ENCODE data around the gene SRGAP2C.
A peak's percentile ranks its signal among the peaks of the same experiment; 100 is the strongest.
"Not testable (repeated sequence)": the region's sequence is repeated elsewhere in the genome, so short reads cannot be mapped to it uniquely, and the experiment has no call there.

SRGAP2C gene

GRCh38 chr1:121392130-121392529 lies 207.4 kb downstream of the SRGAP2C start:
- not testable (repeated sequence) for ATAC-seq, H3K9me3 Mint-ChIP-seq, H3K4me3 Mint-ChIP-seq, H3K4me1 Mint-ChIP-seq, H3K36me3 Mint-ChIP-seq, H3K27ac Mint-ChIP-seq
- peaks cover 13% of the 10 kb centered on the region for H3K27me3 Mint-ChIP-seq

- not testable (repeated sequence) for H3K9me3 Mint-ChIP-seq, ATAC-seq
- Mint-ChIP-seq H3K4me1 (peaks cover 15% of the 10 kb centered on the region), H3K36me3 (peaks cover 15% of the 10 kb centered on the region), H3K27ac (peak overlapping the region; percentile 93), H3K27me3 (peaks cover 24% of the 10 kb centered on the region), H3K4me3 (peak overlapping the region; percentile 66)
Measured at GRCh38 chr1:121395718-121396201, 211.0 kb downstream of the SRGAP2C start.

GRCh38 chr1:121396335-121397081 lies 211.7 kb downstream of the SRGAP2C start:
- H3K4me3 Mint-ChIP-seq: peak overlapping the region; percentile 93
- H3K27me3 Mint-ChIP-seq: peaks cover 26% of the 10 kb centered on the region
- H3K9me3 Mint-ChIP-seq: peaks cover 15% of the 10 kb centered on the region
- peaks cover 20% of the 10 kb centered on the region for H3K4me1 Mint-ChIP-seq
- not testable (repeated sequence) for ATAC-seq
- peak overlapping the region; percentile 93 for H3K27ac Mint-ChIP-seq
- H3K36me3 Mint-ChIP-seq: peaks cover 22% of the 10 kb centered on the region

DNA sequence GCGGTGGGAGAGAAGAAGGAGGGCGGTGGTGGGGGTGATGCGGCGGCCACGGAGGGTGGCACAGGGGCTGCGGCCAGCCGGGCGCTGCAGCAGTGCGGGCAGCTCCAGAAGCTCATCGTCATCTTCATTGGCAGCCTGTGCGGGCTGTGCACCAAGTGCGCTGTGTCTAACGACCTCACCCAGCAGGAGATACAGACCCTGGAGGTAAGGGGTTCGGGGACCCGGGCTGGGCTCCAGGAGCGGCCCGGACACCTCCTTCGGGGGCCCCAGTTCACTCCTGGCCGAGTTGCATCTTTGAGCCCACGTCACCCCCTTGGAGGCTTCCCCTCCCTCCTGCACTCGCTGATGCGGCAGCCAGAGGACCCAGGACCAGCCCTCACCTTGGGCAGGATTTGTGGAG lies 212.3 kb downstream of the SRGAP2C start:
- Mint-ChIP-seq H3K4me1 (peaks cover 20% of the 10 kb centered on the region), H3K36me3 (peaks cover 20% of the 10 kb centered on the region), H3K4me3 (peak overlapping the region; percentile 93), H3K27ac (peak overlapping the region; percentile 93), H3K9me3 (peaks cover 15% of the 10 kb centered on the region), H3K27me3 (peaks cover 26% of the 10 kb centered on the region)
- not testable (repeated sequence) for ATAC-seq

DNA sequence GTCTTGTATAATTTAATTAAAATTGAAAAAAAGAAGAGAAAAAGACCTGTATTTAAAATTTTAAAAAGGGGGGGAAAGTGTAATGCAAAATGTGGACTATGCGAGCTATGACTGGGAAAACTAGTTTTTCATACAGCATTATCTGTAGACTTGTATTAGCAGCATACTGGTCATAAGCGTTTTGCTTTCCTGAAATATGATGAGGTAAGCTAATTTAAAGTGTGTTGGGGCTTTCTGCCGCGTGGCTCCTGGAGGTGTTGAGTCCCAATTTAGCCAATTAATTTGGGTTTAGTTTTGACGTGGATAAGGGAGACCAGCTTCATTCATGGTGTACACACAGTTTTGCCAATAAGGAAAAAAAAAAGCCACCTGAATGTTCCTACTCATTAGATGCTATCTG lies 214.4 kb downstream of the SRGAP2C start:
- H3K4me3 Mint-ChIP-seq, ATAC-seq, H3K27ac Mint-ChIP-seq: not testable (repeated sequence)
- peaks cover 15% of the 10 kb centered on the region for H3K9me3 Mint-ChIP-seq
- peaks cover 20% of the 10 kb centered on the region for H3K4me1 Mint-ChIP-seq
- peaks cover 26% of the 10 kb centered on the region for H3K27me3 Mint-ChIP-seq
- H3K36me3 Mint-ChIP-seq: peaks cover 17% of the 10 kb centered on the region

DNA sequence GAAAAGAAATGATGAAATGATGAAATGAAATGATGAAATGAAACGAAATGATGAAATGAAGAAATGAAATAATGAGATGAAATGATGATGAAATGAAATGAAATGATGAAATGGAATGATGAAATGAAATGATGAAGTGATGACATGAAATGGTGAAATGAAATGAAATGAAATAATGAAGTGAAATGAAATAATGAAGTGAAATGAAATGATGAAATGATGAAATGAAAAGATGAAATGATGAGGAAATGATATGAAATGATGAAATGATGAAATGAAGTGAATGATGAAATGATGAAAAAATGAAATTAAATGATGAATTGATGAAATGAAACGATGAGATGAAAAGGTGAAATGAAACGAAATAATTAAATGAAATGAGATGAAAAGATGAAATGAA lies 215.3 kb downstream of the SRGAP2C start:
- H3K27me3 Mint-ChIP-seq: peaks cover 26% of the 10 kb centered on the region
- peaks cover 17% of the 10 kb centered on the region for H3K36me3 Mint-ChIP-seq
- H3K4me3 Mint-ChIP-seq: peak overlapping the region; percentile 3
- H3K9me3 Mint-ChIP-seq: peaks cover 15% of the 10 kb centered on the region
- H3K4me1 Mint-ChIP-seq: peaks cover 20% of the 10 kb centered on the region
- H3K27ac Mint-ChIP-seq, ATAC-seq: not testable (repeated sequence)

DNA sequence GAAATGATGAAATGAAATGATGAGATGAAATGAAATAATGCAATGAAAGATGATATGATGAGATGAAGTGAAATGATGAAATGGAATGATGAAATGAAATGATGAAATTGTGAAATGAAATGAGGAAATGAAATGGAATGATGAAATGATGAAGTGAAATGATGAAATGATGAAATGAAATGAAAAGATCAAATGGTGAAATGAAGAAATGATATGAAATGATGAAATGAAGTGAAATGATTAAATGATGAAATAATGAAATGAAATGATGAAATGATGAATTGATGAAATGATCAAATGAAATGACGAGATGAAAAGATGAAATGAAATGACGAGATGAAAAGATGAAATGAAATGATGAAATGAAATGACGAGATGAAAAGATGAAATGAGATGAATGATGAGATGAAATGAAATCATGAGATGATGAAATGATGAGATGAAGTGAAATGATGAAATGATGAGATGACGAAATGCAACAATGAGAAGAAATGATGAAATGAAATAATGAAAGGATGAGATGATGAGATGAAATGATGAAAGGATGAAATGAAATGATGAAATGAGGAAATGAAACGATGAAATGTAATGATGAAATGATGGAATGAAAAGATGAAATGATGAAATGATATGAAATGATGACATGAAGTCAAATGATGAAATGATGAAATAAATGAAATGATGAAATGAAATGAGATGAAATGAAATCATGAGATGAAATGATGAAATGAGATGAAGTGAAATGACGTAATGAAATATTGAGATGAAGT lies 216.0 kb downstream of the SRGAP2C start:
- Mint-ChIP-seq H3K4me1 (peaks cover 20% of the 10 kb centered on the region), H3K36me3 (peaks cover 17% of the 10 kb centered on the region), H3K4me3 (peak overlapping the region; percentile 10), H3K9me3 (peaks cover 15% of the 10 kb centered on the region), H3K27me3 (peaks cover 26% of the 10 kb centered on the region), H3K27ac (peak overlapping the region; percentile 49)
- not testable (repeated sequence) for ATAC-seq

- Mint-ChIP-seq H3K9me3 (peaks cover 17% of the 10 kb centered on the region), H3K4me1 (peaks cover 19% of the 10 kb centered on the region), H3K27ac (peak overlapping the region; percentile 49), H3K4me3 (peak overlapping the region; percentile 10), H3K36me3 (peaks cover 17% of the 10 kb centered on the region), H3K27me3 (peaks cover 20% of the 10 kb centered on the region)
- not testable (repeated sequence) for ATAC-seq
Measured at GRCh38 chr1:121401375-121401955, 216.7 kb downstream of the SRGAP2C start.

DNA sequence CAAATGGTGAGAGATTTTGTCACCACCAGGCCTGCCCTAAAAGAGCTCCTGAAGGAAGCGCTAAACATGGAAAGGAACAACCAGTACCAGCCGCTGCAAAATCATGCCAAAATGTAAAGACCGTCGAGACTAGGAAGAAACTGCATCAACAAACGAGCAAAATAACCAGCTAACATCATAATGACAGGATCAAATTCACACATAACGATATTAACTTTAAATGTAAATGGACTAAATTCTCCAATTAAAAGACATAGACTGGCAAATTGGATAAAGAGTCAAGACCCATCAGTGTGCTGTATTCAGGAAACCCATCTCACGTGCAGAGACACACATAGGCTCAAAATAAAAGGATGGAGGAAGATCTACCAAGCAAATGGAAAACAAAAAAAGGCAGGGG lies 218.5 kb downstream of the SRGAP2C start:
- H3K4me1 Mint-ChIP-seq: peaks cover 16% of the 10 kb centered on the region
- peaks cover 17% of the 10 kb centered on the region for H3K9me3 Mint-ChIP-seq
- not testable (repeated sequence) for H3K4me3 Mint-ChIP-seq, ATAC-seq, H3K27ac Mint-ChIP-seq
- peaks cover 12% of the 10 kb centered on the region for H3K27me3 Mint-ChIP-seq
- H3K36me3 Mint-ChIP-seq: peaks cover 17% of the 10 kb centered on the region

DNA sequence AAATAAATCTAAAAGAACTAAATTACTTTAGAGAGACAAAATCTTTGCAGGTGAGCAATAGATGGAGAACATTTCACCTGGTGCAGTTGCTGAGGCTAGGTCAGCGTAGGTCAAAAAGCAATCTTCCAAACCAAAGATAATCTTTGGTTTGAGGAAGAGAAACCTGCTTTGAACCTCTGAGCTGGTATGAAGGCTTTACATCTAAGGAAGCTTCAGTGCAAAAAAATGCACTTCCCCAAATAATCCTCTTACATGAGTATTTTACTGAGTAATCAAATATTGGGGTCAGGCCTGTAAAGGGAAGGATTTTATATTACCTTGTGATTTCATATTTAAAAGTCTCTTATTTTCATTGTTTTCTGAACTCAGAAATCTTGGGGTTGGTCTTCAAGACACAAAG lies 223.6 kb downstream of the SRGAP2C start:
- Mint-ChIP-seq H3K36me3 (no peaks in the 10 kb centered on the region), H3K4me1 (peaks cover 6% of the 10 kb centered on the region), H3K9me3 (peaks cover 2% of the 10 kb centered on the region), H3K4me3 (no peak overlapping the region), H3K27ac (no peak overlapping the region), H3K27me3 (peaks cover 15% of the 10 kb centered on the region)
- peak; percentile 68 for ATAC-seq

DNA sequence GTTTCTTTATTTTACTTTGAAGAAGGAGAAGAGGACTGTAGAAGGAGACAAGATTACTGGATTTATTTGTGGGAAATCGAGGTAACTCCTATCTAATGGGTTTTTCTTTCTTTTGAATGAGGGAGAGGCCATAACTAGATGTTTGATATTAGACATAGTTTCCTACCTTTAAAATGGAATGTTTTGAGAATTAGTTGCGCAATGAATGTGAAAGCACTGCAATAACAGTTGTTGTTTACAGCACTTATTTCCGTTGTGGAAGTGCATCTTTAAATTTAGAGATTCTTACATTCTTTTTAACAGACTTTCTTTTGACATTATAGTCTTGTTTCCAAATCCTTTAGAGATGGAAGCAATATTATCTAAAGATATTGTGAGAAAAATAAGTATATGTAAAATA lies 229.0 kb downstream of the SRGAP2C start:
- Mint-ChIP-seq H3K9me3 (no peaks in the 10 kb centered on the region), H3K4me1 (peaks cover under 1% of the 10 kb centered on the region), H3K36me3 (no peaks in the 10 kb centered on the region), H3K27me3 (peaks cover 30% of the 10 kb centered on the region), H3K4me3 (no peak overlapping the region), H3K27ac (no peak overlapping the region)
- no peak for ATAC-seq

DNA sequence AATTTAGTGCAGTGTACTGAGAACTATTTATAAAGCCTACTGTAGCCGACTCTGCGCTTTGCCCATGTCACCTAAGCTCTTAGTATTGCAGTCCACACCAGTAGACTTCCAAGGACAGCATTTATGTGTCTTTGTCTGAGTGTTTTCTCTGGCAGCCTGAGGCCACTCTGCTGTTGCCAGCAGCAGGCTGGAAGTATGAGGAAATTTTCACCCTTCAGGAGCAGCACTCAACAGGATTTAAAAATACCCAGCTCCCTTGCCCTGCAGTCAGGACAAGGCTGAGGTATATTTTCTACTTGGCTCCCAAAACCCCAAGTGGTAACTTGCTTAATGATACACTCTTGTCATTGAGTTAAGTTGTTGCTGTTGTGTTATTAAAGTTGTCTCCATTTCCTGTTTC lies 230.1 kb downstream of the SRGAP2C start:
- Mint-ChIP-seq H3K4me3 (no peak overlapping the region), H3K4me1 (peaks cover 7% of the 10 kb centered on the region), H3K36me3 (no peaks in the 10 kb centered on the region), H3K9me3 (no peaks in the 10 kb centered on the region), H3K27me3 (peaks cover 40% of the 10 kb centered on the region), H3K27ac (no peak overlapping the region)
- no peak for ATAC-seq

- Mint-ChIP-seq H3K27ac (no peak overlapping the region), H3K4me3 (no peak overlapping the region), H3K36me3 (no peaks in the 10 kb centered on the region), H3K27me3 (peaks cover 43% of the 10 kb centered on the region), H3K9me3 (no peaks in the 10 kb centered on the region), H3K4me1 (peaks cover 17% of the 10 kb centered on the region)
- no peak for ATAC-seq
Measured at GRCh38 chr1:121417325-121417923, 232.6 kb downstream of the SRGAP2C start.

GRCh38 chr1:121418369-121419049 lies 233.7 kb downstream of the SRGAP2C start:
- peak overlapping the region; percentile 53 for H3K27ac Mint-ChIP-seq
- no peaks in the 10 kb centered on the region for H3K9me3 Mint-ChIP-seq
- H3K27me3 Mint-ChIP-seq: peaks cover 32% of the 10 kb centered on the region
- no peaks in the 10 kb centered on the region for H3K36me3 Mint-ChIP-seq
- peaks cover 17% of the 10 kb centered on the region for H3K4me1 Mint-ChIP-seq
- H3K4me3 Mint-ChIP-seq: no peak overlapping the region
- no peak for ATAC-seq
